HG03175 (cell line): ENCODE measurements around the gene CXCR5.

Experiments
- ATAC-seq: cut with Tn5 transposase; IDR thresholded peaks from one replicate; pipeline ENCODE4 v1.9.1; 2021; ENCODE audit warnings: mild to moderate bottlenecking, moderate library complexity; ENCODE audit not compliant: unreplicated experiment

Gene CXCR5

GRCh38 chr11:118911880-118912741, 28.4 kb downstream of the CXCR5 start:
- no peak for ATAC-seq

- no peak for ATAC-seq
Observed at GRCh38 chr11:118912742-118913410, 29.2 kb downstream of the CXCR5 start.

- no peak for ATAC-seq
Observed at GRCh38 chr11:118913411-118914125, 29.9 kb downstream of the CXCR5 start.

DNA sequence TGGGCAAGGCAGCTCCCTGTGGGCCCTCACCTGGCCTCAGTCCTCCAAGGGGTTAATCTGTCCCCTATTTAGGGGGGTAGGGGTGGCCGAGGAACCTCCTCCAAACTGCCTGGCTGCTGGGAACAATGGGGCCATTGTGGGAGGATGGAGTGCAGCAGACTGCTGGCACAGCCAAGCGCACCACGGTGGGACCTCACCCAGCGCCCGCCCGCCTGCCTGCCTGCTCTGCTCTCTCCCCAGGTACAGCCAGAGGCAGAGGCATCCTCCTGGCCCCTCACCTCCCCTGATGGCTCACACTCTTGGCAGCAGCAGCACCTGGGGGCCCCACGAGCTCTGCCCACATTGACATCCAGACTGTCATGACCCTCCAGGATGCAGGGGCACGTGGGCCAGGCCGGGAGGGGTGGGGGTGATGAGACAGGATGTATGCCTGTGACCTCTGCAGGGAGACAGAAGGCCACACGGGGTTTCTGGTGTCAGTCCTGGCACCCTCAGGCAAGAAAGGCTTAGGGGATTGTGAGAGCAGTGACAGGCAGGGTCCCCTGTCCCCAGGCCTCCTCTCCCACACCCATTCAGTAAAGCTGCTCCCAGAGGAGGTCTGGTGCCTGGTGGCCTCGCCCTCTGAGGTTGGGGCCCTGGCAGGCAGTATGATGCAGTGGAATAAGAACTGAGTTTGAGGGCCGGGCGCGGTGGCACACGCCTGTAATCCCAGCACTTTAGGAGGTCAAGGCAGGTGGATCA, 30.7 kb downstream of the CXCR5 start:
- ATAC-seq, result peak; percentile 49

DNA sequence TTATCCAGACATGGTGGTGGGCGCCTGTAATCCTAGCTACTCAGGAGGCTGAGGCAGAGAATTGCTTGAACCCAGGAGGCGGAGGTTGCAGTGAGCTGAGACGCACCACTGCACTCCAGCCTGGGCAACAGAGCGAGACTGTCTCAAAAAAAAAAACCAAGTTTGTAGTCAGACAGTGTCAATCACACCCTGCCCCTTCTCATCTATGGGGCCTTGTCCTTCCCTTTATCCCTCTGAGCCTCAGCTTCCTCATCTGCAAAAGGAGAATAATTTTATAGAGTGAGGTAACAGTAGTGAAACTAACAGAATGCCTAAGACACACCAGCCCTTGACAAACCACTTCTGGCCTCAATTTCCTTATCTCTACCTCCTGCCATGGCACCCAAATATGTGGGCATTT, 31.3 kb downstream of the CXCR5 start:
- no peak for ATAC-seq

GRCh38 chr11:118915396-118915795, 31.7 kb downstream of the CXCR5 start:
- ATAC-seq, result no peak

GRCh38 chr11:118915941-118916841, 32.5 kb downstream of the CXCR5 start:
- ATAC-seq, result no peak

GRCh38 chr11:118916842-118917388, 33.2 kb downstream of the CXCR5 start:
- ATAC-seq, result no peak

- no peak for ATAC-seq
Observed at GRCh38 chr11:118917481-118918127, 33.9 kb downstream of the CXCR5 start.

- no peak for ATAC-seq
Observed at GRCh38 chr11:118918128-118918685, 34.5 kb downstream of the CXCR5 start.

GRCh38 chr11:118918686-118919280, 35.1 kb downstream of the CXCR5 start:
- no peak for ATAC-seq

DNA sequence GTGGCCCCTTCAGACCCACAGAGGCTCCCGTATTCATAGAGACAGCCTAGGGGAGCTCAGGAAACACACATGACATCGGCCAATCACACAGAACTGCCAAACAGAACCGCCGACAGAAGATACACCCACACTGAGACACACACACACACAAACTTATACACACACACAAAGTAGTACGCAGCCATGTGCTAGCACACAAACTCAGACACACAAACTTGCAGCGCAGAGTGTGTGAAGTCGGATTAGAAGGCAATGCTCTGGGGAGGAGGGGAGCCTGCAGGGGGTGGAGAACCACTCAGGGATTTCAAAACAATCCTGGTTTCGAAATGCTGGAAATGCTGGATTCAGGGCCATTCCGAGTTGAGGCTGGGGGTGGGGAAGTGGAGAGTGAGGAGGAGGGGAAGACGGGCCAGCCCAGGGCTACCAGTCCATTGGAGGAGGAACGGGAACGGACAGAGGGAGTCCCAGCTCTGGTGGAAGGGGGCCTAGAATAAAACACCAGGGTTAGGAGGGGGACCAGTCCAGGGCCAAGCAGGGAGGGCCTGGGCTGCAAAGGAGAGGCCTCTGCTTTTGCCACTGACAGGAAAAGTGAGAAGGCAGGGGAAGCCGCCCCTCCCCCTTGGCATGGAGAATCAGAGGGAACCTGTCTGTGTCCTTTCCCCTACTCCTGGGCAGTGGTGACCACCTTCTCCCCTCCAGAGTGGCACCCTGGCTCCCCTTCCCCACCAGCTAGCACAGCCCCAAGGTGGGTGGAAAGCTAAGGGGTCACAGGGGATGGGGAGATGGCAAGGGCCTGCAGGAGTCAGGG, 37.6 kb downstream of the CXCR5 start:
- no peak for ATAC-seq

- ATAC-seq, result no peak
Observed at GRCh38 chr11:118921929-118922744, 38.4 kb downstream of the CXCR5 start.

DNA sequence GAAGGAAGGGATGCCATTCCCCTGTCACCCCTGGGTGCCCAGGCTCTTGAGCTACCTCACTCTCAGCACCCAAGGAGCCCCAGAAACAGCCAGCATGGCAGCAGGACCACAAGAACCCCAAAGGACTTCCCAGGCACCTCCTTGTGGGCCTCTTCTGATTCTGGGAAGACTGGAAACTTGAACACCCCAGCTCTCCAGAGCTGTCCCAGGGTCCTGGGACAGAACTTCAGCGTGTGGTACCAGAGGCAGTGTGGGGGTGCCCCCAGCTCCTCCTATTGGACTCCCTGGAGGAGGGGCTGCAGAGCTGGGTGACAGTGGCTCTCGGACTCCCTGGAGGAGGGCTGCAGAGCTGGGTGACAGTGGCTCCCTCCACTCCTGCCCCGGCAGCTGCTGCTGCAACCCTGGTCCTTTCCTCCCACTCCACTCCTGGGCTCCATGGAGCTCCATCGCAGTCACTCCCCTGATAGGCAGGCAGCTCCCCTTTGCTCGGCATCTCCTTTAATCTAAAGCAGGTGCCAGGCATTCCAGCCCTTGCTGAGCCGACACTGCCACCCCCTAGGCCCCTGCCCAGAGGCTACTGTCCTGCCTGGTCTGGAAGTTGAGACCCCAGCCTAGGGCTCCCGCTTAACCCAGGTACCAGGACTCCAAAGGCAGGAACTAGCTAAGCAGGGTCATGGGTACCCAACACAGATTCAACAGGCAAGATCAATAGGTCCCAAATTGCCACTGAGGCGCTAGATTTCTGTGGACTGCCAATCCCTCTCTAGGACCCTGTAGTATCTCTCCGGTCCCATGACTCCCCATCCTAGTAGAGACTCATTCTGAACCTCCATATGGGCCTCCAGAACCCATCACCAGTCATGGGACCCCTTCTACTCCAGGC, 39.3 kb downstream of the CXCR5 start:
- ATAC-seq, result no peak

GRCh38 chr11:118923721-118924587, 40.3 kb downstream of the CXCR5 start:
- ATAC-seq, result no peak
